GM12878 (cell line): ENCODE results near the gene PIGS. TPM values are rescaled to one million over a fixed set of nuclear protein-coding genes. Genes with fewer than 3 reads are reported as not detected.
A peak's percentile ranks its signal among the peaks of the same experiment; 100 is the strongest.

Experiments used
- BCL11A ChIP-seq: IDR thresholded peaks from 2 replicates; pipeline ENCODE4 v1.6.1; 2011; ENCODE audit warnings: low read depth, low read length
- EGR1 ChIP-seq, 2 experiments: IDR thresholded peaks; 1 replicate in 1 of 2; 2 replicates in 1 of 2; pipeline ENCODE4 v1.6.1; 2011 to 2012; ENCODE audit warnings: low read depth in 2 of 2, low read length in 2 of 2, borderline replicate concordance in 1 of 2, mild to moderate bottlenecking in 1 of 2, moderate library complexity in 1 of 2
- ELK1 ChIP-seq: IDR thresholded peaks from 2 replicates; pipeline ENCODE4 v1.6.1; 2012; ENCODE audit warnings: low read depth, low read length, improper control_type of control experiment
- FOXM1 ChIP-seq: IDR thresholded peaks from 2 replicates; pipeline ENCODE4 v1.6.1; 2012; ENCODE audit warnings: low read depth, mild to moderate bottlenecking, inconsistent platforms, low read length, moderate library complexity
- IRF4 ChIP-seq: IDR thresholded peaks from 2 replicates; pipeline ENCODE4 v1.6.1; 2011; ENCODE audit warnings: low read depth, low read length
- KLF5 ChIP-seq: fragments of 450-650 bp; IDR thresholded peaks from 2 replicates; pipeline ENCODE4 v1.6.1; 2014; ENCODE audit warnings: mild to moderate bottlenecking; ENCODE audit not compliant: partially characterized antibody
- MYB ChIP-seq: fragments of 150-350 bp; IDR thresholded peaks from 2 replicates; pipeline ENCODE4 v1.6.1; 2014; ENCODE audit warnings: mild to moderate bottlenecking, low read depth, low read length, borderline replicate concordance
- NBN ChIP-seq: fragments of 450-650 bp; IDR thresholded peaks from 2 replicates; pipeline ENCODE4 v1.6.1; 2016
- RFX5 ChIP-seq: IDR thresholded peaks from 2 replicates; pipeline ENCODE4 v1.6.1; 2011; ENCODE audit warnings: low read depth, low read length, improper control_type of control experiment
- RUNX3 ChIP-seq: IDR thresholded peaks from 2 replicates; pipeline ENCODE4 v1.6.1; 2012; ENCODE audit warnings: low read length, inconsistent platforms
- SMAD5 ChIP-seq: IDR thresholded peaks from 2 replicates; pipeline ENCODE4 v1.6.1; 2016; ENCODE audit warnings: antibody characterized with exemption, low read depth
- SMARCA5 ChIP-seq: fragments of 450-650 bp; IDR thresholded peaks from 2 replicates; pipeline ENCODE4 v1.6.1; 2017; ENCODE audit warnings: mild to moderate bottlenecking
- TCF12 ChIP-seq: IDR thresholded peaks from 2 replicates; pipeline ENCODE4 v1.6.1; 2011; ENCODE audit warnings: low read depth, mild to moderate bottlenecking, low read length
- ZBED1 ChIP-seq: IDR thresholded peaks from 2 replicates; pipeline ENCODE4 v1.6.1; 2016; ENCODE audit warnings: borderline replicate concordance
- ZNF24 ChIP-seq: fragments of 450-650 bp; IDR thresholded peaks from 2 replicates; pipeline ENCODE4 v1.6.1; 2017; ENCODE audit warnings: antibody characterized with exemption, mild to moderate bottlenecking
- ZNF592 ChIP-seq: fragments of 450-650 bp; IDR thresholded peaks from 2 replicates; pipeline ENCODE4 v1.6.1; 2017; ENCODE audit warnings: mild to moderate bottlenecking, moderate library complexity
- ZNF622 ChIP-seq: fragments of 450-650 bp; IDR thresholded peaks from 2 replicates; pipeline ENCODE4 v1.6.1; 2017; ENCODE audit warnings: mild to moderate bottlenecking, inconsistent platforms
- polyA plus RNA-seq, 11 experiments: library from polyadenylated mRNA; depleted of rRNA in 4 of 11; unstranded in 6 of 11; stranded (reverse) in 5 of 11; fragments of >200 nt; fragmentation: Nextera tagmentation in 4 of 11; fragmentation: Illumina TruSeq in 1 of 11; extraction: Ambion mirVana in 4 of 11; extraction: Trizol in 1 of 11; gene quantifications; 1 replicate in 1 of 11; 2 replicates in 10 of 11; pipeline versions ENCODE4 v1.2.1 to v1.2.3, GENCODE V29; 2011 to 2016; ENCODE audit warnings: inconsistent platforms in 2 of 11, missing spikeins in 2 of 11, low read depth in 1 of 11
- total RNA-seq, 4 experiments: library from RNA; depleted of rRNA in 3 of 4; stranded (reverse); fragments of >200 nt in 3 of 4; fragmentation: Illumina TruSeq in 1 of 4; extraction: Trizol in 1 of 4; gene quantifications; 2 replicates each; pipeline versions ENCODE4 v1.2.1 to v1.2.3, GENCODE V29; 2013 to 2021
- TF ChIP-seq, protein P1 (sequence below): fragments of 450-650 bp; IDR thresholded peaks from 2 replicates; pipeline ENCODE4 v1.6.1; 2016; ENCODE audit warnings: mild to moderate bottlenecking
- TF ChIP-seq, protein P2 (sequence below): fragments of 450-650 bp; formaldehyde crosslinking; IDR thresholded peaks from 2 replicates; pipeline ENCODE4 v1.4.0; 2020; ENCODE audit warnings: mild to moderate bottlenecking, moderate library complexity
- TF ChIP-seq, protein P3 (sequence below): IDR thresholded peaks from 2 replicates; pipeline ENCODE4 v1.6.1; 2012; ENCODE audit warnings: low read length, inconsistent platforms

The PIGS gene
- total and polyA plus RNA-seq, 10 of the 15 experiments (the other 5 are each of a cell fraction or from before 2014, with no cell fraction given), result 27.5 to 73.7 (median 50.7) TPM

DNA sequence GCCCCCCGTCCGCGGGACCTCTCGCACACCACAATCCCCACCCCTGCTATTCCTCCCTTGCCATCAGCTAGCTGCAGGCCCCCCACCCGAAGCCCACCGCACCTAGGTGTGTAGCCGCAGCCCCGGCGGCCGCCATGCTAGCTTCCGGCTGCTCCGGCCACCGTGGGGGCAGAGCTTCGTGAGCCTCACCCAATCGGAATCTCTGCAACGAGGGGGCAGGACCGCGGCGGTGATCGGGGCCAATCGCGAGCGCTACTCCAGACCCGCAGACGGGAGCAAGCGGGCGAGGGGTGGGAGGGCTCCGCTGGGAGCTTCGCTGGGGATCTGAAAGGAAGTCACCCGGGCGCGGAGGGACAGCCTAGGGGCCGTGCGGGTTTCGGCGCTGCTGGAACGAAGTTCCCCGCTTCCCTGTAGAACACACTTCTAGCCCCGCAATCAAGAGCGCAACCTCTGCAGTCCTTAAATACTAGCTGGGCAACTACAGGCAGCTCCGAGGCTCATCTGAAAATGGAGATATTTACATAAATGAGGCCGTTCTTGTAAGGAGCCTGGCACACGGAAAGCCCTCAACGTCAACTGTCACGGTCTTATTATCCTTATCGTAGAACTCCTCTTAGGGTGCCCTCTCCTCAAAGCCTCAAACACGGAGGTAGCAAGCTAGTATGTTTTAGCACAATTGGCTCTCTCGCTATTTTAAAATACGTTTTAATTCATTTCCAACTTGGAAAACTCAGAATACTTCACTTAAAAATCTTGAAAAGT, at the start of gene PIGS (continued):
- TF ChIP-seq NBN, result peak; percentile 52; the same call in 1 of the 2 replicates
- peak; percentile 66; the same call in 1 of the 2 replicates for TF ChIP-seq SMAD5
- no peak for TF ChIP-seq FOXM1
- TF ChIP-seq, protein P1, sequence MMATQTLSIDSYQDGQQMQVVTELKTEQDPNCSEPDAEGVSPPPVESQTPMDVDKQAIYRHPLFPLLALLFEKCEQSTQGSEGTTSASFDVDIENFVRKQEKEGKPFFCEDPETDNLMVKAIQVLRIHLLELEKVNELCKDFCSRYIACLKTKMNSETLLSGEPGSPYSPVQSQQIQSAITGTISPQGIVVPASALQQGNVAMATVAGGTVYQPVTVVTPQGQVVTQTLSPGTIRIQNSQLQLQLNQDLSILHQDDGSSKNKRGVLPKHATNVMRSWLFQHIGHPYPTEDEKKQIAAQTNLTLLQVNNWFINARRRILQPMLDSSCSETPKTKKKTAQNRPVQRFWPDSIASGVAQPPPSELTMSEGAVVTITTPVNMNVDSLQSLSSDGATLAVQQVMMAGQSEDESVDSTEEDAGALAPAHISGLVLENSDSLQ, result no peak; the same call in 1 of the 2 replicates
- peak; percentile 70; the same call in 1 of the 2 replicates for TF ChIP-seq RFX5
- no peak for TF ChIP-seq ZNF24
- TF ChIP-seq IRF4, result no peak
- no peak for TF ChIP-seq ZNF622
- TF ChIP-seq, protein P2, sequence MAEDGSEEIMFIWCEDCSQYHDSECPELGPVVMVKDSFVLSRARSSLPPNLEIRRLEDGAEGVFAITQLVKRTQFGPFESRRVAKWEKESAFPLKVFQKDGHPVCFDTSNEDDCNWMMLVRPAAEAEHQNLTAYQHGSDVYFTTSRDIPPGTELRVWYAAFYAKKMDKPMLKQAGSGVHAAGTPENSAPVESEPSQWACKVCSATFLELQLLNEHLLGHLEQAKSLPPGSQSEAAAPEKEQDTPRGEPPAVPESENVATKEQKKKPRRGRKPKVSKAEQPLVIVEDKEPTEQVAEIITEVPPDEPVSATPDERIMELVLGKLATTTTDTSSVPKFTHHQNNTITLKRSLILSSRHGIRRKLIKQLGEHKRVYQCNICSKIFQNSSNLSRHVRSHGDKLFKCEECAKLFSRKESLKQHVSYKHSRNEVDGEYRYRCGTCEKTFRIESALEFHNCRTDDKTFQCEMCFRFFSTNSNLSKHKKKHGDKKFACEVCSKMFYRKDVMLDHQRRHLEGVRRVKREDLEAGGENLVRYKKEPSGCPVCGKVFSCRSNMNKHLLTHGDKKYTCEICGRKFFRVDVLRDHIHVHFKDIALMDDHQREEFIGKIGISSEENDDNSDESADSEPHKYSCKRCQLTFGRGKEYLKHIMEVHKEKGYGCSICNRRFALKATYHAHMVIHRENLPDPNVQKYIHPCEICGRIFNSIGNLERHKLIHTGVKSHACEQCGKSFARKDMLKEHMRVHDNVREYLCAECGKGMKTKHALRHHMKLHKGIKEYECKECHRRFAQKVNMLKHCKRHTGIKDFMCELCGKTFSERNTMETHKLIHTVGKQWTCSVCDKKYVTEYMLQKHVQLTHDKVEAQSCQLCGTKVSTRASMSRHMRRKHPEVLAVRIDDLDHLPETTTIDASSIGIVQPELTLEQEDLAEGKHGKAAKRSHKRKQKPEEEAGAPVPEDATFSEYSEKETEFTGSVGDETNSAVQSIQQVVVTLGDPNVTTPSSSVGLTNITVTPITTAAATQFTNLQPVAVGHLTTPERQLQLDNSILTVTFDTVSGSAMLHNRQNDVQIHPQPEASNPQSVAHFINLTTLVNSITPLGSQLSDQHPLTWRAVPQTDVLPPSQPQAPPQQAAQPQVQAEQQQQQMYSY (CRISPR knock-in tag), result no peak
- TF ChIP-seq, protein P3, sequence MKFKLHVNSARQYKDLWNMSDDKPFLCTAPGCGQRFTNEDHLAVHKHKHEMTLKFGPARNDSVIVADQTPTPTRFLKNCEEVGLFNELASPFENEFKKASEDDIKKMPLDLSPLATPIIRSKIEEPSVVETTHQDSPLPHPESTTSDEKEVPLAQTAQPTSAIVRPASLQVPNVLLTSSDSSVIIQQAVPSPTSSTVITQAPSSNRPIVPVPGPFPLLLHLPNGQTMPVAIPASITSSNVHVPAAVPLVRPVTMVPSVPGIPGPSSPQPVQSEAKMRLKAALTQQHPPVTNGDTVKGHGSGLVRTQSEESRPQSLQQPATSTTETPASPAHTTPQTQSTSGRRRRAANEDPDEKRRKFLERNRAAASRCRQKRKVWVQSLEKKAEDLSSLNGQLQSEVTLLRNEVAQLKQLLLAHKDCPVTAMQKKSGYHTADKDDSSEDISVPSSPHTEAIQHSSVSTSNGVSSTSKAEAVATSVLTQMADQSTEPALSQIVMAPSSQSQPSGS, result no peak
- peak; percentile 61 for TF ChIP-seq SMARCA5
- no peak for TF ChIP-seq KLF5
- TF ChIP-seq ZNF592, result no peak
- TF ChIP-seq ELK1, result 0 out of 2 replicates have a peak, but pooled peaks have one; percentile 53
- no peak for TF ChIP-seq ZBED1
- no peak for TF ChIP-seq TCF12
- TF ChIP-seq MYB, result no peak
- no peak for TF ChIP-seq EGR1 (IDR thresholded peaks at IDR 0.05; ENCODE audit: borderline replicate concordance in 1 of 2, low read depth in 2 of 2, low read length in 2 of 2)
- TF ChIP-seq RUNX3, result no peak; the same call in 1 of the 2 replicates
- TF ChIP-seq BCL11A, result no peak
